H1 (cell line): ENCODE data around the gene GPR101. TPM values are rescaled to one million over a fixed set of nuclear protein-coding genes. Genes with fewer than 3 reads are reported as not detected.

ENCODE experiments used
- ATF2 ChIP-seq: IDR thresholded peaks from 2 replicates; pipeline ENCODE4 v1.6.1; 2012; ENCODE audit warnings: low read length, inconsistent platforms
- BACH1 ChIP-seq: IDR thresholded peaks from 2 replicates; pipeline ENCODE4 v1.6.1; 2012; ENCODE audit warnings: low read length, improper control_type of control experiment
- BRCA1 ChIP-seq: IDR thresholded peaks from 2 replicates; pipeline ENCODE4 v1.6.1; 2012; ENCODE audit warnings: low read depth, low read length, improper control_type of control experiment
- CEBPB ChIP-seq: IDR thresholded peaks from 2 replicates; pipeline ENCODE4 v1.6.1; 2012; ENCODE audit warnings: low read depth, low read length
- CHD2 ChIP-seq: IDR thresholded peaks from 2 replicates; pipeline ENCODE4 v1.6.1; 2012; ENCODE audit warnings: low read length, improper control_type of control experiment
- HDAC6 ChIP-seq: IDR thresholded peaks from one replicate; pipeline ENCODE4 v1.7.1; 2012; ENCODE audit warnings: low read depth, mild to moderate bottlenecking, inconsistent platforms, low read length, moderate library complexity
- JUN ChIP-seq: IDR thresholded peaks from 2 replicates; pipeline ENCODE4 v1.6.1; 2011; ENCODE audit warnings: low read depth, mild to moderate bottlenecking, improper control_type of control experiment, low read length
- JUND ChIP-seq: IDR thresholded peaks from 2 replicates; pipeline ENCODE4 v1.6.1; 2011; ENCODE audit warnings: mild to moderate bottlenecking, improper control_type of control experiment, low read length
- NRF1 ChIP-seq: IDR thresholded peaks from 2 replicates; pipeline ENCODE4 v1.6.1; 2011; ENCODE audit warnings: mild to moderate bottlenecking, low read depth, low read length, improper control_type of control experiment
- SAP30 ChIP-seq: fragments of 300-600 bp; sonication (generic); IDR thresholded peaks from 2 replicates; pipeline ENCODE4 v1.7.1; 2012; ENCODE audit warnings: low read length, moderate library complexity, mild to moderate bottlenecking, inconsistent platforms; ENCODE audit not compliant: insufficient read depth, insufficient replicate concordance
- SIRT6 ChIP-seq: IDR thresholded peaks from one replicate; pipeline ENCODE4 v1.7.1; 2012; ENCODE audit warnings: low read length, inconsistent platforms
- SIX5 ChIP-seq: IDR thresholded peaks from 2 replicates; pipeline ENCODE4 v1.6.1; 2011; ENCODE audit warnings: mild to moderate bottlenecking, low read depth, low read length
- SP4 ChIP-seq: IDR thresholded peaks from 2 replicates; pipeline ENCODE4 v1.6.1; 2012; ENCODE audit warnings: low read length, inconsistent platforms
- SRF ChIP-seq: IDR thresholded peaks from 2 replicates; pipeline ENCODE4 v1.6.1; 2011; ENCODE audit warnings: mild to moderate bottlenecking, low read depth, low read length, moderate library complexity
- TBP ChIP-seq: IDR thresholded peaks from 2 replicates; pipeline ENCODE4 v1.6.1; 2011; ENCODE audit warnings: low read depth, low read length, improper control_type of control experiment
- TEAD4 ChIP-seq: IDR thresholded peaks from 2 replicates; pipeline ENCODE4 v1.6.1; 2012; ENCODE audit warnings: low read depth, low read length, inconsistent platforms, mixed read lengths
- polyA plus RNA-seq, 7 experiments: library from polyadenylated mRNA; depleted of rRNA in 3 of 7; stranded (reverse) in 5 of 7; unstranded in 2 of 7; fragments of >200 nt in 5 of 7; fragments of 200-250 nt in 2 of 7; gene quantifications; 1 replicate in 5 of 7; 2 replicates in 1 of 7; 4 replicates in 1 of 7; pipeline versions ENCODE4 v1.2.1 to v1.2.3, GENCODE V29; 2011 to 2013; ENCODE audit warnings: missing spikeins in 2 of 7, mixed read lengths in 2 of 7
- total RNA-seq: library from RNA; stranded (reverse); fragmentation: NEBNext Ultra II Directional; extraction: Animal tissue kit (Norgen Biotek cat#: 25700); gene quantifications from 2 replicates; pipeline ENCODE4 v1.2.1, GENCODE V29; 2021
- TF ChIP-seq, protein P1 (sequence below): IDR thresholded peaks from 2 replicates; pipeline ENCODE4 v1.6.1; 2011; ENCODE audit warnings: low read length, improper control_type of control experiment

The GPR101 gene
- total and polyA plus RNA-seq, 2 of the 8 experiments (the other 6 are each of a cell fraction or from before 2014, with no cell fraction given): not detected

GRCh38 chrX:137031517-137032340 is 2.1 kb downstream of the GPR101 start (continued):
- TF ChIP-seq JUND: no peak
- no peak for TF ChIP-seq SIRT6
- no peak for TF ChIP-seq CHD2
- TF ChIP-seq SAP30: no peak
- TF ChIP-seq HDAC6: no peak
- no peak for TF ChIP-seq TBP
- no peak for TF ChIP-seq SP4
- TF ChIP-seq, protein P1, sequence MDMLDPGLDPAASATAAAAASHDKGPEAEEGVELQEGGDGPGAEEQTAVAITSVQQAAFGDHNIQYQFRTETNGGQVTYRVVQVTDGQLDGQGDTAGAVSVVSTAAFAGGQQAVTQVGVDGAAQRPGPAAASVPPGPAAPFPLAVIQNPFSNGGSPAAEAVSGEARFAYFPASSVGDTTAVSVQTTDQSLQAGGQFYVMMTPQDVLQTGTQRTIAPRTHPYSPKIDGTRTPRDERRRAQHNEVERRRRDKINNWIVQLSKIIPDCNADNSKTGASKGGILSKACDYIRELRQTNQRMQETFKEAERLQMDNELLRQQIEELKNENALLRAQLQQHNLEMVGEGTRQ: no peak
- TF ChIP-seq JUN: no peak
- no peak for TF ChIP-seq ATF2
- no peak for TF ChIP-seq SIX5
- peak; percentile 68 for TF ChIP-seq NRF1
- TF ChIP-seq CEBPB: no peak
- TF ChIP-seq BACH1: no peak
- no peak for TF ChIP-seq SRF
- no peak for TF ChIP-seq TEAD4
- no peak for TF ChIP-seq BRCA1
